Stimulated activated CD4-positive, alpha-beta T cell treated with anti-CD3 and anti-CD28 coated beads, Interleukin-12 subunit alpha, Interleukin-12 subunit beta, amount 100 ng/mL, for 48 hours (primary cell): ENCODE data around the gene ECSIT.

ENCODE experiments used
- DNase-seq, 3 donors: peaks; one replicate each; pipeline ENCODE4 v3.0.0-alpha.2; 2020; ENCODE audit warnings: low read depth in 2 of 3, low spot score in 1 of 3

The ECSIT gene

DNA sequence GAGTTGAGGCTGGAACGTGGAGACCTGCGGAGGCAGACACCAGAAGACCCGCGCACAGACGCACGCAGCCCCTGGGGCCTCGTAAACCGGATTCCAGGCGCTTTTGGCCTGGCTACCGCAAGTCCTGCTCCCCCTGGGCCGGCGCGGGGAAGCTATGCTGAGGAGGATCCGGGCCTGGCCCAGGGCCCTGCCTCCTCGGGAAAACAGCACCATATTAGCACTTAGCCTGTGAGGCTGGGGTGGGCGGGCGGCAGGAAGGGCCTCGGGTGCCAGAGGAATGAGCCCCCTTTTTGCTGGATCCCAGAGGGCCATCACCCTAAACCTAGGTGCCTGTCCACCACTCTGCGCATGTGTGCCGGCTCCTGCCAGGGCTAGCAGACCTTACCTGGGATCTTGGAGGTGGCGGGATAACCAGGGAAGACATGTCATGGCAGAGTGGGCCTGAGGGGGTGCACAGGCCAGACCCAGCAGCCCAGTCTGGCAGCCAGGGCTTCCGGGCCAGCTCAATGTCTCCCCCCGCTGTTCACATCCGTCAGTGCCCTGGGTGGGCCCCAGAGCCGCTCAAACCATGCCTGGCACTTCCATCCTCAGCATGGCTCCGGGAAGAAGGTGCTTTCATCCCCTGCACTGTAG, 22.8 kb upstream of the ECSIT start:
- no peak for DNase-seq

GRCh38 chr19:11550265-11550664, 21.3 kb upstream of the ECSIT start:
- no peak for DNase-seq

DNA sequence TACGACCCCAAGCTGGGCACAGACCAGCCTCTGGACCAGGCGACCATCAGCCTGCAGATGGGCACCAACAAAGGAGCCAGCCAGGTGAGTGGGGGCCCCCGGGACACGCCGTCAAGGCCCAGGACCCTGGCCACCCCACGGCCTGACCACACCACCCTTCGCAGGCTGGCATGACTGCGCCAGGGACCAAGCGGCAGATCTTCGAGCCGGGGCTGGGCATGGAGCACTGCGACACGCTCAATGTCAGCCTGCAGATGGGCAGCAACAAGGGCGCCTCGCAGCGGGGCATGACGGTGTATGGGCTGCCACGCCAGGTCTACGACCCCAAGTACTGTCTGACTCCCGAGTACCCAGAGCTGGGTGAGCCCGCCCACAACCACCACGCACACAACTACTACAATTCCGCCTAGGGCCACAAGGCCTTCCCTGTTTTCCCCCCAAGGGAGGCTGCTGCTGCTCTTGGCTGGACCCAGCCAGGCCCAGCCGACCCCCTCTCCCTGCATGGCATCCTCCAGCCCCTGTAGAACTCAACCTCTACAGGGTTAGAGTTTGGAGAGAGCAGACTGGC, 20.5 kb upstream of the ECSIT start:
- DNase-seq = no peak

DNA sequence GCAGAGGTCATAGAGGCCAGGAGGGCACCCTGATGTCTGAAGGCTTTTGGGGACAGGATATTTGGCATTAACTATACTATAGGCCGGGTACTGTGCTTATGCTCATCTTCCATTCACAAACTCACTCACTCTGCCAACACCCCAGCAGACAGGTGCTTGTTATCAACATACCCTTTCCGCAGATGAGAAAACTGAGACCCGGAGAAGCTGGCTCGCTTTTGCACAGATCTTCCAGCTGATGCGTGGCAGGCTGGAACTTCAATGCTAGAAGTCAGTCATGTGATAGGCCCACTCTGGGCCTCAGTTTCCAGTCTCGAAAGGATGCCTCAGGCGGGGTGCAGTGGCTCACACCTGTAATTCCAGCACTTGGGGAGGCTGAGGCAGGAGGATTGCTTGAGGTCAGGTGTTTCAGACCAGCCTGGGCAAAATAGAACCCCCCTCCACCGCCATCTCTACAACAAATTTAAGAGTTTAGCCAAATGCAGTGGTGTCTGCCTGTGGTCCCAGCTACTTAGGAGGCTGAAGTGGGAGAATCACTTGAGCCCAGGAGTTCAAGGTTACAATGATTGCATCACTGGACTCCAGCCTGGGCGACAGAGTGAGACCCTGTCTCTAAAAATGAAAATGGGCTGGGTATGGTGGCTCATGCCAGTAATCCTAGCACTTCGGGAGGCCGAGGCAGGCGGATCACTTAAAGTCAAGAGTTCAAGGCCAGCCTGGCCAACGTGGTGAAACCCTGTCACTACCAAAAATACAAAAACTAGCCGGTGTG, 19.2 kb upstream of the ECSIT start:
- no peak for DNase-seq

DNA sequence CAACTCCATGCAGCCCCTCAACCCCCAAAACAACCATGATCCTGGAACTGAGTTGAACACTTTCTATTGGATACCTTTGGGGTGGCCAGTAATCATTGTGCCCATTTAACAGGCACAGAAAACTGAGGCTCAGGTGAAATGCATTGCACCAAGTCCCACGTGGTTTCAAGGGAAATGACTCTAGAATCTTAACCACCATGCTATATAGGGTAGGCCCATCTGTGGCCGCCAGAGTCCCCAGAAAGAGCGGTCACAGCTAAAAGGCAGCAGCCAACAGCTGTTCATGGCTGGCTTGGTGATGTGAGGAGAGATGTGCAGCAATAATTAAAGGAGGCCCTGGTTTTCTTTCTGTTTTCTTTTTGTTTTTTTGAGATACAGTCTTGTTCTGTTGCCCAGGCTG, 12.3 kb upstream of the ECSIT start:
- DNase-seq = no peak

DNA sequence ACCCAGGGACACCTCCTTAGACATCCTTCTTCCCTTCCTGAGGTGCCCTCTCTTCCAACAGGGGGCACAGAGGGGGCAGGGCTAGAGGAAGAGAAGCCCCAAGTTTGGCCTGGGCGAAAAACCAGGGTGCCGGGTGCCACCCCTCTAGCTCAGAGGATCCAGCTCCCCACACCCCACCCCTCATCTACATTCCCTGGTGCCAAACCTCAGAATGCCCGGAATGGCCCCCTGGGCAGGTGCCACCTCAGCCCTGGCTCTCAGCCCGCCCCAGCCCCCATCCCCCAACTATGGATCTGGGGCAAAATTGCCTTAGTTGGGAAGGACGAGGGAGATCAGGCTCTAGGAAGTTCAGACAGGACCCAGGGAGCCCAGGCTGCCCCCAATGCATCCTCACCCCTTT, 11.7 kb upstream of the ECSIT start:
- DNase-seq = no peak

DNA sequence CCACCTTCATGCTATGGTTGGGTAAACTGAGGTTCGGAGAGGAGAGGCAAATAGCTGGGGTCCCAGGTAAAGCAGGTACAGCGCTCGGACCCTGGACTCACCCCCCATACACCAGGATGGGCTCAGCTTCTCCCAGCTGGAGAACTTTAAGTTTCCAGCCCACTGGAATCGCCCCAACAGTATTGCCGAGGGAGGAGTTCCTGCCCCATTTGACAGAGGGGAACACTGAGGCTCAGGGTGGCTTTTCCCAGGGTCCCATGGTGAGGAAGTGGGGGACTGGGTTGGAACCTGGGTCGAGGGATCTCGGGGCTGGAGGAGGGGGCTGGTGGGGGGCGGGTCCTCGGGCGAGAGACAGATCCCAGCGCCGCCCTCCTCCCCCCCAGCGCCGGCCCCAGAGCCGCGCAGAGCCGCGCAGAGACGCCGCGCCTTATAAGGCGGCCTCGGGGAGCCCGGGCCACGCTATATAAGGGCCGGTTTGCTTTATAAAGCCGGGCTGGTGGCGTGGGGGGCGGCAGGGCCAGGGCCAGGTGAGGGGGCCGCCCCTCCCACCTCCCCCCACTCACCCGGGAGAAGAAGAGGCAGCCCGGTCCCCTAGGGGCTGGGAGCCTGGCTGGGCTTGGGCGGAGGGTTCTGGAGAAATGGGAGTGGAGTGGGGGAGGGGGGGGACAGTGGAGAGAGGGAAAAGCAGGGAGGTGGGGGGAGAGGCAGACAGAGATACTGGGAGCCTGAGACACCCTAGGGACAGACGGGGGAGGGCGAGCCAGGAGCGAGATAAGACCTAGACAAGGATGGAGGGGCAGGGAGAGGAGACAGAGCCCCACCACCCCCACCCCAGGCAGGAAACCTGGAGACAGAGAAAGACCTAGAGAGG, 10.8 kb upstream of the ECSIT start:
- DNase-seq = no peak

DNA sequence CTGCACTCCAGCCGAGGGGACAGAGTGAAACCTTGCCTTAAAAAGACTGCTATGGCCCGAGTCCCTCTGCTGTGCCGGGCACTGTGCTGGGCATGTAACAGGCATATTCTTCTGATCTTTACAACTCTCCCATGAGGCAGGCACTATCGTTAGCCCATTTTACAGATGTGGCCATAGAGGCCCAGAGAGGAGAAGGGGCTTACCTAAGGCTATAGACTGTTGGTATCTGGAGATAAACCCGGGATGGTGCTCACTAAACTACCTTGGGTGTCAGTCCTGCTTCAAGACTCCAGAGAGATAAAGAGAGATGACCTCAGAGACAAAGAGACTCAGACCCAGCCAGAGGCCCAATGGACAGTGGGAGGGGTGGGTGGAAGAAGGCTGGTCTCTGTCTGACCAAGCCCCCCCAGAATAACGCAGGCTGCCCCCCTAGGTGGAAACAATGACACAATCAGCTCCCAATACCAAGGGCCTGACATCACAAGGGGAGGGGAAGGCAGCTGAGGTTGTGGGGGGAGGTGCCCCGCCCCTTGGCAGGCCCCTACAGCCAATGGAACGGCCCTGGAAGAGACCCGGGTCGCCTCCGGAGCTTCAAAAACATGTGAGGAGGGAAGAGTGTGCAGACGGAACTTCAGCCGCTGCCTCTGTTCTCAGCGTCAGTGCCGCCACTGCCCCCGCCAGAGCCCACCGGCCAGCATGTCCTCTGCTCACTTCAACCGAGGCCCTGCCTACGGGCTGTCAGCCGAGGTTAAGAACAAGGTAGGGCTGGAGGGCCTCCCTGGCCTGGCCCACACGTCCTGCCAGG, 9.5 kb upstream of the ECSIT start, which contains the start of gene CNN1:
Gene CNN1 (plus strand): TSS at position 620 of the 805 bp plus-strand sequence. CDS start 77 bp downstream, at position 697.
- no peak for DNase-seq

DNA sequence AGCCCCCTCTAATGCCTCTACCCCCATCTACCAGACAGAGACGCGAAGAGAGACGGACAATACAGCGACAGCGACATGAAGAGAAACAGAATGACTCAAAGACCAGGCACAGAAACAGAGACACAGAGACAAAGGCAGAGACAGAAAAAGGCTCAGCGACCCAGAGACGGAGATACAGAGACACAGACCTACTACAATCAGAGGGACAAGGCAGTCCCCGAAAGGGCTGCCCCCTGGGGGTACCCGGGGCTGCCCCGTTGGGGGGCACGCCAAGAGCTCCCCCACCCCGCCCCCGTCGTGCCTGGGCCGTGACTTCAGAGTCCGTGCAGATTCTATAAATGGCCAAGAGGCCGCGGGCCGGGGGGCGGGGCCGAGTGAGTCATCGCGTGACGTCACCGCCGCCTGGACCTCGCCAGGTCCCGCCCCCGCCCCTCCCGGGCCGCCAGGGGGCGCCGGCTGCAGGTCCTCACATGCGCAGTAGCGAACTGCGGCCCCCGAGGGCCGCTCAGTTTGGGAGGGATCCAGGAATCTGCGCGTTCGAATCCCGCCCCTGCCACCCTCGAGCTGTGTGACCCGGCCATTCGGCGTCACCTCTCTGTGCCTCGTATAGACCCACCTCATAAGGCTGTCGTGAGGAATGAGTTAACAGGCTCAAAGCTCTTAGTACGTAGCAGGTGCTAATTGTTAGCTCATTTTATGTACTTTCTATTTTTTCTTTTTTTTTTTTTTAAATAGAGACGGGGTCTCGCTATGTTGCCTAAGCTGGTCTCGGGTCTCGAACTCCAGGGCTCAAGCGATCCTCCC, 7.1 kb upstream of the ECSIT start:
- peak; percentile 80 to 89 (median 88) for DNase-seq

DNA sequence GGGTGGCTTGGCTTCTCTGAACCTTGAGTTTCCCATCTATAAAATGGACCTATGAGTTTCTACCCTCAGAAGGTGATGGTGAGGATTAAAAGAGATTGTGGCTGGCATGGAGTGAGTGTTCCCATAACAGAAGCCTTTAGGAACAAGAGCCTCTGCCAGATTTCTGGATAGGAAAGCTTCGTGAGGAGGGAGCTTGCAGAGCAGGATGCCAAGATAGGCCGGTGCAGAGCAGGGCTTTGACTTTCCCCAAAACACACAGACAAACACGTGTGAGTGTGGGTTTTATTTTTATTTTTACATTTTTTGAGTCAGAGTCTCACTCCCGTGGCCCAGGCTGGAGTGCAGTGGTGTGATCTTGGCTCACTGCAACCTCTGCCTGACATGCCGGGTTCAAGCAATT, 6.0 kb upstream of the ECSIT start:
- DNase-seq = no peak

- DNase-seq = no peak
Measured at GRCh38 chr19:11534538-11534937, 5.6 kb upstream of the ECSIT start.

- DNase-seq = peak; percentile 20 to 58 (median 46)
Measured at GRCh38 chr19:11530432-11530831, 1.5 kb upstream of the ECSIT start.

- DNase-seq = no peak
Measured at GRCh38 chr19:11519138-11519537, 9.8 kb downstream of the ECSIT start.

GRCh38 chr19:11513946-11514345, 15.0 kb downstream of the ECSIT start:
- DNase-seq = no peak

GRCh38 chr19:11510444-11510843, 18.5 kb downstream of the ECSIT start:
- DNase-seq = no peak

GRCh38 chr19:11507370-11508078, 21.4 kb downstream of the ECSIT start:
- no peak for DNase-seq

- DNase-seq = no peak
Measured at GRCh38 chr19:11506967-11507366, 22.0 kb downstream of the ECSIT start.

DNA sequence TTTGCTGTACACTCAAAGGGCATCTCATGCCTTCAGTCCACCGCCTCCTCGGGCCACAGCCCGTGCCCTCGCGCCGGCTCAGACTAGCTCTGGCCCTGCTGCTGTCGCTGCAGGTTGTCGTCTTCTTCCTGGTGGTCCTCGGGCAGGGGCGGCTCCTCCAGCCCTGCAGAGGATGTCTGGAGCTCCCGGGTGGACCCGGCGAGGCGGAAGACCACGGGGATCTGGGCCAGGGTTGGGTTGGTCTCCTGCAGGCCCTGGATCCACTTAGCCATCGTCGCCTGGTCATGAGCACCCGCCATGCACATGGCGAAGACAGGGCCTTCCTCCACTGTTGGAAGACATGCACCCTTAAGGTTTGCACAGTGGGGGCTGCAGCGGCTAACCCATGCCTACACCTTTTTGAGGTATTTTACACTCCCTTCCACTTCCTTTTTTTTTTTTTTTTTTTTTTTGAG, 22.8 kb downstream of the ECSIT start:
- DNase-seq = no peak

DNA sequence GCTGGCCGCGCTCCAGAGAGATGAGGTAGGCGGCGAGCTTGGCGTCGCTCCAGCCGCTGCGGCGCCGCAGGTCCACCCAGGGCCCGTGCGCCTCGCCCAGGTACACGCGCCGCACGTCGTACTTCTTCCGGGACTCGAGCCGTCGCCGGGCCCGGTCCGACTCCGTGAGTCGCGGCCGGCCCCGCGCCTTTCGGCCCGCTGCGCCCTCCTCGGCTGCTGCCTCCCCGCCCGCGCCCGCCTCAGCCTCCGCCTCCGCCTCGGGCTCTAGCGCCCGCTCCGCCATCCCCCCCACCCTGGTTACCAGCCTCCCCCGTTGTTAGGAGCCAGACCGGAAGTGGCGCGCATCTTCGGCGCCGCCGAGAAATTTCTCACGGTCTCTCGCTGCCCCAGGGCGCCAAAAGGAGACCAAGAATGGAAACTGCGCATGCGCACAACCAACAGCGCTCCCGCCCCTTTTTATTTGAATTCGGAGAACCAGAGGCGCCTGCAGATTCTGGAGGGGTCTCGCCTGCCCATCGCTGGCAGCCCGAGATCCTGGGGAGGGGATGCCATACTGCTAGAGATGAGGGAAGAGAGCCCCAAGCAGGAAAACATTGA, 23.3 kb downstream of the ECSIT start, which contains the start of gene ZNF653:
Gene ZNF653 (minus strand): TSS at position 336 of the 597 bp plus-strand sequence. CDS start 53 bp downstream, at position 283.
- DNase-seq = peak; percentile 91 to 93 (median 92)
